PC-3 (cell line): ENCODE results near the gene GABARAPL1.

Experiments
- CTCF ChIP-seq: fragments of 300-600 bp; sonication (generic); conservative IDR thresholded peaks from 2 replicates; pipeline ENCODE4 v1.5.1; 2017; ENCODE audit warnings: antibody characterized with exemption, low read depth, mild to moderate bottlenecking, low read length
- EZH2 ChIP-seq: fragments of 300-600 bp; sonication (generic); IDR thresholded peaks from one replicate; pipeline ENCODE4 v1.6.1; 2017; ENCODE audit warnings: antibody characterized with exemption, mild to moderate bottlenecking, low read length; ENCODE audit not compliant: unreplicated experiment
- EZH2phosphoT487 ChIP-seq: fragments of 300-600 bp; sonication (generic); IDR thresholded peaks from 2 replicates; pipeline ENCODE4 v1.6.1; 2018; ENCODE audit warnings: mild to moderate bottlenecking, antibody characterized with exemption, low read length, borderline replicate concordance

GRCh38 chr12:10241290-10241689, 28.6 kb downstream of the GABARAPL1 start:
- TF ChIP-seq CTCF (no peak), EZH2 (no peak), EZH2phosphoT487 (no peak)
